ENCODE measurements around the gene GSTCD.
"Not testable (repeated sequence)": the region's sequence is repeated elsewhere in the genome, so short reads cannot be mapped to it uniquely, and the experiment has no call there.

GSTCD gene

DNA sequence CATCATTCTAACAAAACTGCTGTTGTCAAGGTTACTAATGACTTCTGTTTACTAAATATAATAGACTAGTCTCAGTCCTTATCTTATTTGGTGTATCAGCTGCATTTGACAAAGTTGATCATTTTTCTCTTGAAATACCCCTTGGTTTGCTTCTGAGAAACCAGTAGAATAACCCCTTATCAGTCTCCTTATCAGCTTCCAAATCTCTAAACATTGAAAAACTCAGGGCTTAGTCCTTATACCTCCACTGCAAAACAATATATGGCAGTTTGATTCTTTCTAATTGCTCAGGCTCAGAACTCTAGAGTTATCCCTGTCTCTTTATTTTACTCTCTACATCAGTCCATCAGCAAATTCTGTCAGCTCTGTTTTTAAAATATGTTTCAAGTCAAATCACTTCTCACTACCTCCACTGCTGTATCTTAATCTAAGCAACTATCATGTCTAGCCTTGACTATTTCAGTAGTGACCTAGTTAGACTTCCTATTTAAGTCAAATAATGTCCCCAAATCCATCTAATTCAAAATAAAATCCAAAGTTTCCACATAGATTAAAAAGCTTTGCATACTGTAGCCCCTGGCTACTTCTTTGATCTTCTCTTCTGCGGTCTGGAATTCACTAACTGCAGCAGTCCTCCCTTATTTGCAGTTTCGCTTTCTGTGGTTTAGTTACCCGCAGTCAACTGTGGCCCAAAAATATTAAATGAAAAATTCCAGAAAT, 99.6 kb downstream of the GSTCD start:
- DNase-seq, result no peak

DNA sequence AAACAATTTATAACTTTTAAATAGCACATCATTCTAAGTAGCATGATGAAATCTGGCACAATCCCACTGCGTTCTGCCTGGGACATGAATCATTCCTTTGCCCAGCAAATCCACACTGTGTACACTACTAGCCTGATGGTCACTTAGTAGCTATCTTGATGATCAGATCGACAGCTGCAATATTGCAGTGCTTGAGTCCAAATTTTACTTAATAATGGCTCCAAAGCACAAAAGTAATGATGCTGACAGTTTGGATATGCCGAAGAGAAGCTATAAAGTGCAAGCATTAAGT, 100.1 kb downstream of the GSTCD start:
- DNase-seq, result no peak

GRCh38 chr4:105815701-105816100, 107.1 kb downstream of the GSTCD start:
- no peak for DNase-seq

- DNase-seq, result no peak
Measured at GRCh38 chr4:105822061-105822460, 113.5 kb downstream of the GSTCD start.

DNA sequence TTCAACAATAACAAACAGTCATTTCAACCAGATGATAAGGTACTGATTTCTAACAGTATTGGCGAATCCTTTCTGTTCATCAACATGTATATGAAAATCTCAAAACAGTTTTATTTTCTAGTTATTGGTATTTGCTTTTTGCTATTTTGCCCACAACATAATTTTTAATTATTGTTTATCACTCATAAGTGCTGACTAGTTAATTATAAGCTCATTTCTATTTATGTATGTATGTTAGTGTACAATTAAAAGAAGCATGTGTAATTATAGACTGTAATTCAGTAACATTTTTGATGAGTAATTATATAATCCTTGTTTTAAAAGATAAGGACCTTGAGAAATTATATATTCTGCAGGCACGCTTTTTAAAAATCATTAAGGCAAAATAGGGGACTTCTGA, 119.5 kb downstream of the GSTCD start:
- no peak for DNase-seq

DNA sequence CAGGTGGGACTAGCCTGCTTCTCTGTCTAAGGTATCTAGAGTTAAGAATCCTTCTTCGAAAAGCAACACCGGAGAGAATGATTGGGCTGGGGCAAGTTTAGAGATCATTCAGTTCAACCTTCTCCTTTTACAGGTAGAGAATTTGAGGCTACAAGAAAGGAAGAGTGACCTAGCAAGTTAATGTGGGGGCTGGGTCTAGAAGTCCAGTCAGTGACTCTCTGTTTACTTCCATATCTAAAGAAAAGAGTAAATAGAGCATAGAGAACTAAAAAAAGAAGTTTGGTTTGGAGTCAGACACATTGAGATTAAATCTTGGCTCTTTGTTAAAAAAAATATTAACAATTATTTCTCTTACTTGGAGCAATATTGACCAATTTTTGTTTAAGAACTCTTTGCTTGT, 122.6 kb downstream of the GSTCD start:
- DNase-seq, result no peak

GRCh38 chr4:105835177-105835576, 126.6 kb downstream of the GSTCD start:
- no peak for DNase-seq

DNA sequence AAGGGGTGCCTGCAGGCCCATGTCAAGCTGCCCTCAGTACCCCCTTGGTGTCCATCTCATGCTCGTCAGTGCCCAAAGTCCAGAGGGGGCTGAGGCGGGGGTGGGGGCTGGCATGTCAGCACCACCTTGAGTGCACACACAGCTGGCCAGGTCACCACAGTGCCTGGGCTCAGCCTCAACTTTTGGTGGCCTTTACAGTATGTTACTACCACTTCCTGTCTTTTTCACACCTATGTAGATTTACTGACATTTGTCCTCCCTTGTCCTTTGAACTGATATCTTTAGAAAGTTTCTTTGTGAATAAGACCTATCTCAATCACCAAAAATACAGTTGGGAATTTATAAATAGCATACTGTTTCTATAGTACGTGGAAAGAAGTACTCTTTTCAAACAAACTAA, 128.0 kb downstream of the GSTCD start:
- DNase-seq, result no peak

GRCh38 chr4:105837037-105837436, 128.5 kb downstream of the GSTCD start:
- DNase-seq, result no peak

- DNase-seq, result no peak
Measured at GRCh38 chr4:105838082-105838481, 129.5 kb downstream of the GSTCD start.

DNA sequence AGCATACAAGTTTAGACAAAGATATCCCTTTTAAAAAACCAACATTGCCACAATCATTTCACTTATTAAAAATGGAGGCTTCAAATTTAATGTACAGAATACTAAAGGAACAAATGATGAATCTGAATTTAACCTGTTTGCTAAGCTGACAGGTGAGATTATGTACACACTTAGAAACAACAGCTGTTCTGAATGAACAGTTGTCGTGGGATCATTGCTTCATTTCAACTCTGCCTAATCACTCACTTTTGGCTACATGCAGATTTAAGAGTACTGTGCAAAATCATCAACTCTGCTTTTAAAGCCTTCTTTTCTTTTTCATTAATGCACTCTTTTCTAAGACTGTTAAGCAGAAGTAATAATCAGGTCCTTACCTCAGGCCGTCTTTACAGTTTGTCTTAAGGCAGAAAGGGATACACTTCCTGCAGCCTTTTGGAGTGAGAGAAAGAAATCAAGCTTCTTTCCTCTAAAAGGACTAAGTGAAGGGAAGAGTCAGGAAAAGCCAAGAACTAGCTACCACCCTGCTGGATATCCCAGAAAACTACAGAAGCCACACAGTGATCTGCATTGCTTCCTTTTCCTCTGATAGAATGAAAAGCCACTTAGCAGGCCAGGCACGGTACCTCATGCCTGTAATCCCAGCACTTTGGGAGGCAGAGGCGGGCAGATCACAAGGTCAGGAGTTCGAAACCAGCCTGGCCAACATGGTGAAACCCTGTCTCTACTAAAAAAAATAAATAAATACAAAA, 132.0 kb downstream of the GSTCD start:
- DNase-seq, result no peak

GRCh38 chr4:105843941-105844340, 135.4 kb downstream of the GSTCD start:
- DNase-seq, result no peak

GRCh38 chr4:105845559-105845958, 137.0 kb downstream of the GSTCD start:
- DNase-seq, result no peak

DNA sequence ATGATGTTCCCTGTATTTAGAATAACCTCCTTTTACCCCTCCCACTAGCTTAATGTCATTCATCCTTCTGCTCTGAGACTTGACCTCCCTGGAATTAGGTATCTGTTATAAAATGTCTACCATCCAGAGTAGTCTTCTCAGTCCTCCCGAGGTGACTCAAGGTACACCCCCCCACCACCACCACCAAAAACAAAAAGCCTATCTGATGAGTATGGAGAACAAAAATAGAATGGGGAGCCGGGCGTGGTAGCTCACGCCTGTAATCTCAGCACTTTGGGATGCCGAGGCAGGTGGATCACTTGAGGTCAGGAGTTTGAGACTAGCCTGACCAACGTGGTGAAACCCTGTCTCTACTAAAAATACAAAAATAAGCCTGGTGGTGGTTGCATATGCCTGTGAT, 139.8 kb downstream of the GSTCD start:
- DNase-seq, result not testable (repeated sequence)

DNA sequence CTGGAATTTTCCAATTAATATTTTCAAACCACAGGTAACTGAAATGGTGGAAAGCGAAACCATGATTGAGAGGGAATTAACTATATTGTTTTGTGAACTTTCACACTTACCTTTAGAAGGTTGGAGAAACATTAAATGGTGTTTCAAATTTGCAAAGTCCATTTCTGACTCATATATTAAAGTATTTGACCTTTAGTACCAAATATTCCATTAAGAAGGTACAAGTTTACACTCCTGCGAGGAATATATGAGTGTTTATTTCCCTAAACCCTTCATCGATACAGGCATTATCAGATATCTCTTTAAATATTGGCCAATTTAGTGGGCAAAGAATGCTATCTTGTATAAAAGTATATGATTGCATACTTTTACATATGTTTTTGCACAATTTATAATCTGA, 142.6 kb downstream of the GSTCD start:
- DNase-seq, result no peak

DNA sequence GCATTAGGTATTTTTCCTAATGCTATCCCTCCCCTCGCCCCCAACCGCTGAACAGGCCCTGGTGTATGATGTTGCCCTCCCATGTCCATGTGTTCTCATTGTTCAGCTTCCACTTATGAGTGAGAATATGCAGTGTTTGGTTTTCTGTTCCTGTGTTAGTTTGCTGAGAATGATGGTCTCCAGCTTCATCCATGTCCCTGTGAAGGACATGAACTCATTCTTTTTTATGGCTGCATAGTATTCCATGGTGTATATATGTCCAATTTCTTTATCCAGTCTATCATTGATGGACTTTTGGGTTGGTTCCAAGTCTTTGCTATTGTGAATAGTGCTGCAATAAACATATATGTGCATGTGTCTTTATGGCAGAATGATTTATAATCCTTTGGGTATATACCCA, 143.6 kb downstream of the GSTCD start:
- not testable (repeated sequence) for DNase-seq

DNA sequence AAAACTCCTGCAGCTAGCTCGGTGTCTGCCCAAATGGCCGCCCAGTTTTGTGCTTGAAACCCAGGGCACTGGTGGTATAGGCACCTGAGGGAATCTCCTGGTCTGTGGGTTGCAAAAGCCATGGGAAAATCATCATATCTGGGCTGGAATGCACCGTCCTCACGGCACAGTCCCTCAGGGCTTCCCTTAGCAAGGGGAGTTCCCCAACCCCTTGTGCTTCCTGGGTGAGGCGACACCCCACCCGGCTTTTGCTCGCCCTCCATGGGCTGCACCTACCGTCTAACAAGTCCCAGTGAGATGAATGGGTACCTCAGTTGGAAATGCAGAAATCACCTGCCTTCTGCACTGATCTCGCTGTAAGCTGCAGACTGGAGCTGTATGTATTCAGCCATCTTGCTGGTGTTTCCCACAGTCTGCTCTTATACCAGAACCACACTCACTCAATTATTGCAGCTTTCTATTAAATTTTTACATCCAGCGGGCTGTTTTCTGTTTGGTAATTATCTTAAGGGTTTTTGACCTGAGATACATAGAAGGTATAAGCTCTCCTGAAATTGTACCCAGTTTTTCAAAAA, 150.0 kb downstream of the GSTCD start:
- no peak for DNase-seq

DNA sequence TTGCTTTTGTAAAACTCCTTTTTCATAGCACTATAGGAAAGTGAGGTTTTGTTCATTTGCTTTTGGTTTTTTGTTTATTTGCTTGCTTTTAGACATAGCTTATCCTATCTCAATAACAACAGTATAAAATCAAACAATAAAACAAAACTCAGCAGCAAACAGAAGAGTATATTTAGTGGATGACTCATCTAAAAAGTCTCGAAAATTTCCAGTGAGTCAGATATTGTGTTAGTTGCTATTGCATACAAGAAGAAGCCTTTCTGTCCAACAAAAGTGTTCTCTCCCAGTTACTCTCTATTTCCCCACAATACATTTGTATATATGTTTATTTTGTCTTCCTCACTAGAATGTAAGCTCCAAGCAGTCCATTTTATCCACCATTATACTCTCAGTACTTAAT, 150.6 kb downstream of the GSTCD start:
- DNase-seq, result no peak

DNA sequence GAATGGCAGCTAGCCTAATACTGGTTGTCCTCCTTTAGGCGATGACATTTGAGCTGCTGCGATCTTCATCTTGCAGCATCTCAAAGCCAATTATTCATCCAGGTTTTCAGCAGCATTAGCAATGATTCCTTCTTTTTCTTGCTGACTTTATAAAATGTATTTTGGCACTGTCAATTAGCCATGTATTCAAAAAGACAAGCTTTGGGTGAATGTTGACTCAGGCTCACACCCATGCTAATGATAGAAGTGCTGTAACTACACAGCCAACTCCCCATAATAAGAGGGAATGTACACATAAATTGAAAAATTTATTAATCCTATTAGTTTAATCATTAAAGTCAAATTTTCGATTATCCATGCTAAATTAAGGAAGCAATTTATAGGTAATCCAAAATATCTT, 162.4 kb downstream of the GSTCD start:
- no peak for DNase-seq

GRCh38 chr4:105871997-105872396, 163.4 kb downstream of the GSTCD start:
- DNase-seq, result no peak

- no peak for DNase-seq
Measured at GRCh38 chr4:105875233-105875632, 166.6 kb downstream of the GSTCD start.

GRCh38 chr4:105878668-105879067, 170.1 kb downstream of the GSTCD start:
- DNase-seq, result no peak

DNA sequence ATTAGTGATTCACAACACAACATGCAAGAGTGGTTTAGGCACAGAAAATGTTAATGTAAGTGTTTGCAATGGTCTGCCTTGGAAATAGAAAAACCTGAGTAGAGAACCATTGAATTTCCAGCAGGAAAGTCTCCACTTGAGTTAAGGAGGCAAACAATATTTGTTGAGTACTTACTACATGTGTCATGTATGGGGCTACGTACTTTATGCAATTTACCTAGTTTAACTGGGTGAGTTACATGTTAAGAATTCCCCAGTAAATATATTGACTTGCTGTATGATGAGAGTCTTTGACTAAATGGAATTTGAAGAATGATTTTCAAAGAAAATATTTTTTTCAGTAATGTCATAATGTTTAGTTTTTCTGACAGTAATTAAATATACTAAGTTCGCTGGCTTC, 178.9 kb downstream of the GSTCD start:
- no peak for DNase-seq

All from stimulated activated naive CD4-positive, alpha-beta T cell treated with Interleukin-2 at 50 U/mL for 16 hours (primary cell).